T-helper 1 cell (primary cell): ENCODE measurements around the gene CDKAL1.
A peak's percentile ranks its signal among the peaks of the same experiment; 100 is the strongest.
"Not testable (repeated sequence)": the region's sequence is repeated elsewhere in the genome, so short reads cannot be mapped to it uniquely, and the experiment has no call there.

Source experiments
- DNase-seq, 5 donors: peaks; one replicate each; pipeline ENCODE4 v3.0.0-alpha.2; 2012 to 2020

The CDKAL1 gene

DNA sequence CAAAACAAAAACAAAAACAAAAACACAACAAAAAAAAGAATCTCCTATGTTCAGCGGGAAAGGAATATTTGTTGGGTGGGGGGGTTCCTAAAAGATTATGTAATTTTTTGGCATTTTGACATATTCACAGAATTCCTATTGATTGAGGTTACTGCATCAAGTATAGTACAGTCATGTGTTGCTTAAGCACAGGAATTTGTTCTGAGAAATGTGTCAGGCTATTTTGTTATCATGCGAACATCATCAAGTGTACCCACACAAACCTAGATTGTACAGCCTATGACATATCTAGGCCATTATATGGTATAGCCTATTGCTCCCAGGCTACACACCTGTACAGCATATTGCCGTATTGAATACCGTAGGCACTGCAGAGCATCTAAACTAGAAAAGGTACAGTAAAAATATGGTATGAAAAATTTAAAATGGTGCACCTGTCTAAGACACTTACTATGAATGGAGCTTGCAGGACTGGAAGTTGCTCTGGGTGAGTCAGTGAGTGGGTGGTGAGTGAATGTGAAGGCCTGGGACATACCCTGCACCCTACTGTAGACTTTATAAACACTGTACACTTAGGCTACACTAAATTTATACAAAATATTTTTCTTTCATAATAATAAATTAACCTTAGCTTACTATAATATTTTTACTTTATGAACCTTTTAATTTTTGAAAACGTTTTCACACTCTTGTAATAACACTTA is 110.6 kb downstream of the CDKAL1 start:
- no peak for DNase-seq

- not testable (repeated sequence) for DNase-seq
Observed at GRCh38 chr6:20645572-20645971, 111.3 kb downstream of the CDKAL1 start.

GRCh38 chr6:20647585-20647984 is 113.3 kb downstream of the CDKAL1 start:
- peak in 1 of 5 donors; percentile 7 for DNase-seq

DNA sequence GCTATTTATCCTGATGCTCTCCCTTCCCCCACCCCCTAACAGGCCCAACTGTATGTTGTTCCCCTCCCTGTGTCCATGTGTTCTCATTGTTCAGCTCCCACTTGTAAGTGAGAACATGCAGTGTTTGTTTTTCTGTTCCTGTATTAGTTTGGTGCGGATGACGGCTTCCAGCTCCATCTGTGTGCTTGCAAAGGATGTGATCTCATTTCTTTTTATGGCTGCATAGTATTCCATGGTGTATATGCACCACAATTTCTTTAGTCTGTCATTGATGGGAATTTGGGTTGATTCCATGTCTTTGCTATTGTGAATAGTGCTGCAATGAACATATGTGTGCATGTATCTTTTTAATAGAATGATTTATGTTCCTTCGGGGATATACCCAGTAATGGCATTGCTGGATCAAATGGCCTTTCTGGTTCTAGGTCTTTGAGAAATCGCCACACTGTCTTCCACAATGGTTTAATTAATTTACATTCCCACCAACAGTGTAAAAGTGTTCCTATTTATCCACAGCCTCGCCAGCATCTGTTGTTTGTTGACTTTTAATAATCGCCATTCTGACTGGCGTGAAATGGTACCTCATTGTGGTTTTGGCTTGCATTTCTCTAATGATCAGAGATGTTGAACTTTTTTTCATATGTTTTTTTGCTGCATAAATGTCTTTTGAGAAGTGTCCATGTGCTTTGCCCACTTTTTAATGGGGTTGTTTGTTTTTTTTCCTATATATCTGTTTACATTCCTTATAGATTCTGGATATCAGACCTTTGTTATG is 115.6 kb downstream of the CDKAL1 start:
- DNase-seq, result not testable (repeated sequence)

DNA sequence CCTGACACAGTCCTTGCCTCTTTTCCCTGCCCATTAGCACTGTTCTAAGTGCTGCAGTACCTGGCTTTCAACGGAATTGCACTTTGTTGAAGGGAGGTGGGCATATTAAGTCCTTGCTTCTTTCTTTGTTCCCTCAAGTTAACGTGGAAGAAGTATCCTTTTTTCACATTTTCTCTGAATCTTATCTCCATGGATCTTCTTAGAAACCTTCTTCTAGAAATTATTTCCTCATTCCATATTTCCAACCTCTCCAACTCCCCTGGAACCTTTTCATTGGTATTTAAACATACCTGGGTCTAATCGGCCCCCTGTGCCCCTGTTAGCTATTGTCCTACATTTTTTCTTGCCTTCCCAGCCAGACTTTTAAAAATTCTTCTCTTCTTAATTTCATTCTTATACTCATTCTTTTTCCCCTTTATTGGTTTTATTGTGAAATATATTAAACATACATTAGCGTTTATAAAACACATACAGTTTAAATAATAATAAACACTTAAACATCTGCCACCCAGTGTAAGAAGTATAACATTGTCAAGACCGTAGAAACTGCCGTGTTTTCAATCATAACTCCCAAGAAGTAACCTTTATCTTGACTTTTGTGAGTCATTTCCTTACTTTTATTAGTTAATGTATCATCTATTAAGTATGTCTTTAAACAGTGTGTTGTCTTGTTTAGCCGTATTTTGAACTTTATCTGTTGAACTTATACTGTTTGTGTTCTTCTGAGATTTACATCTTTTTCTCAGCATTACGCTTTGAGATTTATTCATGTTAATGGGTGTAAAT is 118.2 kb downstream of the CDKAL1 start:
- DNase-seq, result no peak

GRCh38 chr6:20653085-20653479 is 118.8 kb downstream of the CDKAL1 start:
- no peak for DNase-seq

DNA sequence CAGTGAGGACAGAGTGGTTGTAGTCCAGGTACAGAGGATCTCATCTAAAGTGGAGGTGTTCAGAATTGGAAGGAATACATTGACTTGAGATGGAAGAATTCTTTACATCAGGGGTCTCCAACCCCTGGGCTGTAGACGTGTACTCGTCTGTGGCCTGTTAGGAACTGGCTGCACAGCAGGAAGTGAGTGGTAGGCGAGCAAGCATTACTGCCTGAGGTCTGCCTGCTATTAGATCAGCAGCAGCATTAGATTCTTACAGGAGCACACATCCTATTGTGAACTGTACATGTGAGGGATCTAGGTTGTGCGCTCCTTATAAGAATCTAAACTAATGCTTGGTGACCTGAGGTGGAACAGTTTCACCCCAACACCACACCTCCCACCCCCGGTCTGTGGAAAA is 121.1 kb downstream of the CDKAL1 start:
- no peak for DNase-seq

DNA sequence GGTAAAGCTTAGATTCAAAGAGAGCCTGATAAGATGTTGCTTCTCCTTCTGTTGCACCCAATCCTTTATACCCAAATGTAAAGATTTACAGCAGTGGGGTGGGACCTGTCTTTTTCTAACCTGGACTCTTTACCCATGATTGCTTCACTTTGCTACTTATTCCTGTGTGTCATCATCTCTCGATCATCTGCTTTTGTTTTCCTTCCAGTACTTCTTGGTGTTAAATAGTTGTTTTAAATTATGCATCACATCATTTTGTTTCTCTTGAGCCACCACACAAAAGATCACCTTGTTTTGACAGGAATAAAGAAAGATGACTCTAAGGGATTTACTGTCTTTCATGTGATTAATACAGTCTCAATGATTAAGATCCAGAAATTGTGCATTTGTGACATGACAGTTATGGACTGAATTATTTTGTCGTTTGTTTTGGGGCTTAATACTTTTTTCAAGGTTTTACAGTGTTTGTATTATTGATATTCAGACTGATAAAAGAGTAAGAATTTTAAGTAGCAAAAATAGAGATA is 123.1 kb downstream of the CDKAL1 start:
- DNase-seq, result no peak

- DNase-seq, result no peak
Observed at GRCh38 chr6:20658053-20658452, 123.8 kb downstream of the CDKAL1 start.

- no peak for DNase-seq
Observed at GRCh38 chr6:20658516-20658915, 124.3 kb downstream of the CDKAL1 start.

GRCh38 chr6:20660534-20660933 is 126.3 kb downstream of the CDKAL1 start:
- no peak for DNase-seq

DNA sequence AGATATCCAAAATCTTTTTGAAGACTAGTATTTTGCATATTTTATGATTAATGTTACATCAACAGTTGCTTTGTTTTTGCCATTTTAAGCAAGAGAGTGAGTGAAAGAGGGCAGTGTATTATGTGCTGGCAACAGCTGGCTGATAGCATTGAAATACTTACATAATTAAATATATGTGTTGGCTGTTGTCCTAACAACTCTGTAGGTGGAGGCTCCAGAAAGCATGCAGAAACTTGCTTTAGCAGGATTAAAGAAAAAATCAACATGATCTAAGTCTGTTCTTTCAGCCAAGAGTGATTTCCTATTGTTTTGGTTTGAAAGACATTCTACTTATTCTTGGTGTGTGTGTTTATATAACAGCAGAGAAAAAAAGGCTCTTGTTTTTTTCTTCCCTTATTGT is 127.5 kb downstream of the CDKAL1 start:
- DNase-seq, result no peak

DNA sequence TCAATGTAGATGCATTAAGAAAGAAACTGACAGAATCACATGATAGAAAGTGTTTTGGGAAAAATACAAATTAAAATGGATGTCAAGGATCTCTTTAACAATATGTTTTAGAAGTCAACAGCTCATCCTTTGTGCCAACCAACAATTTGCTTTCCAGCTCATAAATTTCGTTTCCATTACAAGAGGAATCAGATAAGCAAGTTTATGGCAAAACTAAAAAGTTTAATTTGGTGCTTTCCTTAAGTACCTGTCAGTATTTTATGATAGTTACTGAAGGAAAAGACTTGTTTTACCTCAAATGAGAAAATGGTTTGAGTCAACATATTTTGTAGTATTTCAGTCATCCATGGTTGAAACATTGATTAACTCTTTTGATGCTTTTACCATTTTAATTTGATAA is 130.0 kb downstream of the CDKAL1 start:
- DNase-seq, result no peak

GRCh38 chr6:20665290-20665689 is 131.0 kb downstream of the CDKAL1 start:
- no peak for DNase-seq

DNA sequence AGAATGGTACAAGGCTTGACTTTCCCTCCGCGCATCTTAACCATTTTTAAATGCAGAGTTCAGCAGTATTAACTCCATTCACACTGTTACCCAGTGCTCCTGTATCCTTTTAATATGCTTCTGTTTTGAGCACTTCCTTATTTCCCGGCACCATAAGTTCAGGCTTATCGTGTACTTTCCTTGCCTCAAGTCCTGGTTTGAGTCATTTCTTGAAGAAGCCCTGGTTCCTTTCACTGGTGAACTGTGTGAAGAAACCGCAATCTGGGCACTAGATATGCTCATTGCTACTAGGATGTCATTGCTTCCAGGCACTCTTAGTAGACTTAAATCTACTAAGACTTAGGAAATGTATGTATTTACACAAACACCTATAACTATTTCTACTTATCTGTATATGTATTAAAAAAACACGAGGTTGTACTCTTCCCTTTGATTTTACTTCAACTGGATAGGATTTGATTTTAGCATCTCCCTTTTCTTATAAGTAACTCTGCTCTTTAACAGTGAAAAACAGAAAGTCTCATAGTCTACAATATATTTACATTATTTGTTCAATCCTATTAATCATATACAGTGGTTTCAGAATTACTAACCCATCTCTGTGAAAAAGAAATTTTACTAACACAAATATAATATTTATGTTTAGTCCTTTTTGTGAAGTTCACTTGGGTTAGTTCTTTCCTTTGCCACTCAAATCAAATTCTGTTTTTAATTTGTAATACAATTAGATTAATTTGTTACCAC is 135.5 kb downstream of the CDKAL1 start:
- peak in 1 of 5 donors; percentile 42 for DNase-seq

DNA sequence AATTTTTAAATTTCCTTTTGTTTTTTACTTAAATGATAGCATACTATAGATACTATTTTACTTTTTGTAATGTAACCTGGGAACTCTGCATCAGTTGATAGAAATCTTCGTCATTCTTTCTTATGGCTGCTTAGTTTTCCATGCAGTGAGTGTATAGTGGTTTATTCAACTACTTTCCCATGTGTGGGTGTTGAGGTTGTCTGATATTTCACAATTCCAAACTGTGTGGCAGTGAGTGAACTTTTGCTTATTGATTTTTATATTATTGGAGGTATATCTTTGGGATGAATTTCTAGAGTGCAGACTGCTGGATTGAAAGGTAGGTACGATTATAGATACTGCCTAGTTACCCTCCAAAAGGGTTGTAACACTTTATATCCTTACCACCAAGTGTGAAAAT is 136.5 kb downstream of the CDKAL1 start:
- DNase-seq, result no peak

DNA sequence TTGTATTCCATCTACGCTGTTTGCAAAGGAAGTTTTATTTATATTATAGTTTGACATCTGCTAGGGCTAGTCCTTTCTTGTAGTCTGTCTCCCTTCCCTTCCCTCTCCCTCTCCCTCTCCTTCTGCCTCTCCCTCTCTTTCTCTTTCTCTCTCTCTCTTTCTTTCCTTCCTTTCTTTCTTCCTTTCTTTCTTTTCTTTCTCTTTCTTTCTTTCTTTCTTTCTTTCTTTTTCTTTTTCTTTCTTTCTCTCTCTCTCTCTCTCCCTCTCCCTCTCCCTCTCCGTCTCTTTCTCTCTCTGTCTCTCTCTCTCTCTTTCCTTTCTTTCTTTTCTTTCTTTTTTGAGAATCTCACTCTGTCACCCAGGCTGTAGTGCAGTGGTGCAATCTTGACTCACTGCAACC is 137.8 kb downstream of the CDKAL1 start:
- DNase-seq, result no peak

- DNase-seq, result no peak
Observed at GRCh38 chr6:20673458-20673857, 139.2 kb downstream of the CDKAL1 start.

- no peak for DNase-seq
Observed at GRCh38 chr6:20674664-20675063, 140.4 kb downstream of the CDKAL1 start.

DNA sequence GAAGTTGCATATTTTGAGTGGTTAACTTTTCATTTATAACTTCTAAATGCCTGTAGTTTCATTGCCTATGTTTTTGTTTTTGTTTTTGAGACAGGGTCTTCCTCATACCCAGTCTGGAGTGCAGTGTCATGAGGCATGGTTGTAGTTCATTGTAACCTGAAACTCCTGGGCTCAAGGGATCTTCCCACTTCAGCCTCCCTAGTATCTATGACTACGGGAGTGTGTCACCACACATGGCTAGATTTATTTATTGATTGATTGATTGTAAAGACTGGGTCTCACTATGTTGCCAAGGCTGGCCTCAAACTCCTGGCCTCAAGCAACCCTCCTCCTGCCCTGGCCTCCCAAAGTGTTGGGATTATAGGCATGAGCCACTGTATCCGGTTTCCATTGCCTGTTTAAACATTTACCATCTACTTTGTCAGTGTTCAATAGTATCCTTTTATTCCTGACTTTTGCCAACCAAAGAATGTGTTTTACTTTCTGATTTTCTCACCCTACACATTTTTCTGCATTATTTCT is 144.6 kb downstream of the CDKAL1 start:
- no peak for DNase-seq

DNA sequence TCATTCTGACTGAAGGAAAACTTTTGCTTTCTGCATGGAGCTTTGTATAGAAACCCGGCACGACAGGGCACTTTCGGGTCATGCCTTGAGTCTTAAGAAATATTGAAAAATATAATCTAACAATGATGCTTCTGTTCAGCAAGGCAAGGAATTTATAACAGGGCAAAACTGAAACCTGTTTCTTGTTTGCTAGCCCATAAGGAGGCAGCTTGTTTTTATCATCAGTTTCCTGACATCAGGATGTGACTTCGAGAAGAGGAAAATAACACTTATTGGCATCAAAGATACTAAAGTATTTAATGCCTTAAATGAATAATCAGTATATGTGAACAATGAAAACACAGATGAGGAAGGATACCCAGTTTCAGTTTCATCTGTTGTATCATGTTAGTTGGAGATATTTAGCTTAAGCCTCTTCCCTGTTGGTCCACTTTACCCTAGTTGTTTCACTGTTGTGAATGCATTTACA is 146.5 kb downstream of the CDKAL1 start:
- DNase-seq, result peak in 1 of 5 donors; percentile 12

DNA sequence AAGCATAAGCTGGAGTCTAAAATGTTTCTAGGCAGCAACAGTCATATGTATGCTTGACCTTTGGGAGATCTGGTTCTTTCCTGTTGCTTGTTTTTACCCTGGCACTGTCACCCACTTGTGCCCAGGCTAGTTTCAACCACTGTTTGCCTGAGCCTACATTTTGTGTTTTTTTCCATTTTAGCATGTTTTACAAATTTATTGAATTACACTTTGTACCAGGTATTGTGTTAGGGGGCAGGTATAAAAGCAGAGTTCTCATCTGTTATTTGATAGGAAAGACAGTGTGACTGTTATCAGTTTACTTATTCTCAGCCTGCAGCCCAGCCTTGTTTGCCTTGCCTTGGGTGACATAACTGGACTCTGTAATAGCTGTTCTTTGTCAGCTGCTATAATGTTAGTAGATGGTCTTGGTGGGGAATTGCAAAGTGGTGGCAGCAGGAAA is 147.0 kb downstream of the CDKAL1 start:
- DNase-seq, result no peak
